Endodermal cell (in vitro differentiated cells): ENCODE data around the gene IDS. TPM values are rescaled to one million over a fixed set of nuclear protein-coding genes. Genes with fewer than 3 reads are reported as not detected.

ENCODE experiments used
- DNase-seq: peaks from one replicate; pipeline ENCODE4 v3.0.0-alpha.2; 2017
- H3K27ac ChIP-seq: 2 replicates; pipeline ENCODE4 v1.5.1; 2013; ENCODE audit warnings: mild to moderate bottlenecking, low read depth, low read length, moderate library complexity
- H3K27me3 ChIP-seq: 2 replicates; pipeline ENCODE4 v1.6.1; 2013; ENCODE audit warnings: mild to moderate bottlenecking, low read length, moderate library complexity; ENCODE audit not compliant: insufficient read depth, control insufficient read depth, poor library complexity, severe bottlenecking
- H3K36me3 ChIP-seq: 2 replicates; pipeline ENCODE4 v1.7.0; 2013; ENCODE audit warnings: mild to moderate bottlenecking, low read length, moderate library complexity; ENCODE audit not compliant: control insufficient read depth, insufficient read depth
- H3K4me1 ChIP-seq: one replicate; pipeline ENCODE4 v1.7.0; 2013; ENCODE audit warnings: low read length; ENCODE audit not compliant: control insufficient read depth, insufficient read depth
- H3K4me3 ChIP-seq: 2 replicates; pipeline ENCODE4 v1.5.1; 2013; ENCODE audit warnings: mild to moderate bottlenecking, low read length, moderate library complexity
- H3K9ac ChIP-seq: 2 replicates; pipeline ENCODE4 v1.6.1; 2013; ENCODE audit warnings: mild to moderate bottlenecking, low read length, moderate library complexity; ENCODE audit not compliant: poor library complexity, severe bottlenecking; ENCODE audit errors: extremely low read depth
- H3K9me3 ChIP-seq: 2 replicates; pipeline ENCODE4 v1.6.1; 2013; ENCODE audit warnings: mild to moderate bottlenecking, low read length, moderate library complexity; ENCODE audit not compliant: control insufficient read depth
- H3K27ac Mint-ChIP-seq: 2 replicates; pipeline ENCODE4 v1.8.0; 2020; ENCODE audit warnings: mixed read lengths
- H3K27me3 Mint-ChIP-seq: 2 replicates; pipeline ENCODE4 v1.8.0; 2021; ENCODE audit warnings: mild to moderate bottlenecking, mixed read lengths; ENCODE audit not compliant: insufficient read depth
- H3K36me3 Mint-ChIP-seq: 2 replicates; pipeline ENCODE4 v1.8.0; 2020; ENCODE audit warnings: low read depth, mixed read lengths
- H3K4me1 Mint-ChIP-seq: 2 replicates; pipeline ENCODE4 v1.8.0; 2020; ENCODE audit warnings: mixed read lengths
- H3K4me3 Mint-ChIP-seq: 2 replicates; pipeline ENCODE4 v1.8.0; 2020; ENCODE audit warnings: mild to moderate bottlenecking, moderate library complexity, mixed read lengths
- H3K9me3 Mint-ChIP-seq: 2 replicates; pipeline ENCODE4 v1.8.0; 2020; ENCODE audit warnings: mild to moderate bottlenecking, mixed read lengths
- CTCF ChIP-seq: fragments of 200-600 bp; sonication (generic); conservative IDR thresholded peaks from 2 replicates; pipeline ENCODE4 v1.5.0; 2021; ENCODE audit warnings: antibody characterized with exemption, mild to moderate bottlenecking
- WGBS, 2 experiments: methylation state at CpG; one replicate each; pipeline versions ENCODE4 v1.1.5 to v1.1.7; 2013; ENCODE audit warnings: missing lambda C conversion rate in 2 of 2, mixed read lengths in 1 of 2; ENCODE audit not compliant: insufficient coverage in 1 of 2, insufficient read length in 1 of 2; 5-methylcytosine and 5-hydroxymethylcytosine counted together
- total RNA-seq, 2 donors: library from RNA; stranded (reverse); fragmentation: NEBNext Ultra II Directional in 1 of 2; extraction: Animal tissue kit (Norgen Biotek cat#: 25700) in 1 of 2; gene quantifications; 2 replicates in 1 of 2; 3 replicates in 1 of 2; pipeline ENCODE4 v1.2.1, GENCODE V29; 2021

The IDS gene
- total RNA-seq, 2 donors from 2014 or later: 28.2 to 43.9 TPM

GRCh38 chrX:149458586-149458985, 46.5 kb downstream of the IDS start:
- no peaks in the 10 kb centered on the region for H3K4me1 Mint-ChIP-seq
- Histone ChIP-seq H3K4me3 (no peak overlapping the region), H3K36me3 (no peaks in the 10 kb centered on the region), H3K27me3 (no peaks in the 10 kb centered on the region), H3K27ac (no peak overlapping the region), H3K4me1 (no peaks in the 10 kb centered on the region), H3K9ac (no peak overlapping the region), H3K9me3 (no peaks in the 10 kb centered on the region)
- H3K27ac Mint-ChIP-seq: no peak overlapping the region
- H3K36me3 Mint-ChIP-seq: no peaks in the 10 kb centered on the region
- no peaks in the 10 kb centered on the region for H3K27me3 Mint-ChIP-seq
- no peak overlapping the region for H3K4me3 Mint-ChIP-seq
- no peak for TF ChIP-seq CTCF
- DNase-seq: no peak
- peaks cover 34% of the 10 kb centered on the region for H3K9me3 Mint-ChIP-seq

GRCh38 chrX:149456476-149457245, 48.4 kb downstream of the IDS start:
- Mint-ChIP-seq H3K27ac (no peak overlapping the region), H3K9me3 (peaks cover 44% of the 10 kb centered on the region), H3K27me3 (no peaks in the 10 kb centered on the region), H3K36me3 (no peaks in the 10 kb centered on the region), H3K4me3 (no peak overlapping the region), H3K4me1 (no peaks in the 10 kb centered on the region)
- Histone ChIP-seq H3K36me3 (no peaks in the 10 kb centered on the region), H3K4me3 (no peak overlapping the region), H3K9me3 (no peaks in the 10 kb centered on the region), H3K9ac (no peak overlapping the region), H3K27ac (no peak overlapping the region), H3K27me3 (no peaks in the 10 kb centered on the region), H3K4me1 (no peaks in the 10 kb centered on the region)
- DNase-seq: no peak
- 87% methylated on average over 9 of the region's 9 CpGs; no CpG with 5 or more reads in 1 of the 2 experiments for WGBS, 2 experiments
- no peak for TF ChIP-seq CTCF

GRCh38 chrX:149455934-149456333, 49.2 kb downstream of the IDS start:
- Histone ChIP-seq H3K9me3 (no peaks in the 10 kb centered on the region), H3K27me3 (no peaks in the 10 kb centered on the region), H3K27ac (no peak overlapping the region), H3K4me3 (no peak overlapping the region), H3K4me1 (no peaks in the 10 kb centered on the region), H3K9ac (no peak overlapping the region), H3K36me3 (no peaks in the 10 kb centered on the region)
- TF ChIP-seq CTCF: no peak
- no peak for DNase-seq
- Mint-ChIP-seq H3K27ac (no peak overlapping the region), H3K27me3 (no peaks in the 10 kb centered on the region), H3K36me3 (no peaks in the 10 kb centered on the region), H3K4me3 (no peak overlapping the region), H3K9me3 (peaks cover 44% of the 10 kb centered on the region), H3K4me1 (no peaks in the 10 kb centered on the region)
